HG03095 (cell line): ENCODE data around the gene ABCF2.
A peak's percentile ranks its signal among the peaks of the same experiment; 100 is the strongest.

Experiments used
- ATAC-seq: cut with Tn5 transposase; IDR thresholded peaks from one replicate; pipeline ENCODE4 v1.9.1; 2021; ENCODE audit warnings: moderate library complexity; ENCODE audit not compliant: unreplicated experiment

ABCF2 gene

DNA sequence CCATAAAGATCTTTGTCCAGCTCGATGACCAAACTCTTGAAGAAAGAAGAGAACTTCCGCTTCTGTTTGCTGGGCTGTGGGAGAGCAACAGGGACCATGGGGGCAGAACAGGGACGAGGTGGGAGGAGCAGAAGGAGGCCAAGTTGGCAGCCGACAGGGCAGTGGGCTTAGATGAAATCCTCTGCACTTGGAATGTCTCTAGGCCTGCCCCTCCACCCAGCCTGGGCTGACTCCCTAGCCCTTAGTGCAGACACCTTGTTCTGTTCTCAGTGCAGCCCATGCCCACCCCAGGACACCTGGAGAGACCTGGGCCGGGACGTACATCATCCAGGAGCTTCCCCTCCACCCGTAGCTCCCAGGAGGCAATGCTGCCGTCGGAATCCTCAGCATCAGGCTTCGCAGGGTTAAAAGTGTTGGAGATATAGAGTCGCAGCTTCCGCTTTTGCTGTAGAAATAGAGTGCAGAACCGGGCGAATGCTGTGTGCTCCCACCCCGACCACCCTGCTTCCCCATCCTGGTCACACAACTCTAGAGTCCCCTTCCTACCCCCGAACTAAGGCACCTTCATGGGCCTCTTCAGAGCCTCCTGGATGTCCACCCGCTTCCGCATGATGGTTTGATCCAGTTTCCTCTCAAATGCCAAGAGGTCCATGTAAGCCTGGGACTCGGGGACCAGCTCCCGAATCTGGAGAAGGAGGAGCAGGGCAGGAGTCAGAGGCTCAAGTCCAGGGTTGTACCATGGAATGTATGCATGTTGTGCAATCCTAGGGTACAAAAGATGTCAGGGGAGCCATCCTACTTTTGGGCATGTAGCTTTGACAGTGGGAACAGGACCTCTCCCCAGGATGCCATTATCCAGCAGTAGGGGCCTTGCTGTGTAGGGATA lies 15.4 kb upstream of the ABCF2 start:
- ATAC-seq = no peak

DNA sequence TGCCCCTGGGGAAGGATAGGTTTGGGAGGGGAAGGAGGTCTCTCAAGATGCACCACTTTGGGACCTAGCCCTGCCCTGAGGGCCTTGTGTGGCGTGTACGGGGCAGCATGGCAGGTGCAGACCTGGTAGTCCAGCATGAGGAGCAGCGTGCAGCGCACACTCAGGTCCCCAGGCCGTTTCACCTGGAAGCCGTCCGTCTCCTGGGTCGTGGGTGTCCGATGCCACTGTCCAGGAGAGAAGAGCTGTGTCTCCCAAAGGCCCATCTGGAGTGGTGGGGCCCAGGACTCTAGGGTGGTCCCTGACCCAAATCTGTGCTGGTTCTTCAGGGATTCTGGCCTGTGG lies 14.7 kb upstream of the ABCF2 start:
- ATAC-seq = no peak

DNA sequence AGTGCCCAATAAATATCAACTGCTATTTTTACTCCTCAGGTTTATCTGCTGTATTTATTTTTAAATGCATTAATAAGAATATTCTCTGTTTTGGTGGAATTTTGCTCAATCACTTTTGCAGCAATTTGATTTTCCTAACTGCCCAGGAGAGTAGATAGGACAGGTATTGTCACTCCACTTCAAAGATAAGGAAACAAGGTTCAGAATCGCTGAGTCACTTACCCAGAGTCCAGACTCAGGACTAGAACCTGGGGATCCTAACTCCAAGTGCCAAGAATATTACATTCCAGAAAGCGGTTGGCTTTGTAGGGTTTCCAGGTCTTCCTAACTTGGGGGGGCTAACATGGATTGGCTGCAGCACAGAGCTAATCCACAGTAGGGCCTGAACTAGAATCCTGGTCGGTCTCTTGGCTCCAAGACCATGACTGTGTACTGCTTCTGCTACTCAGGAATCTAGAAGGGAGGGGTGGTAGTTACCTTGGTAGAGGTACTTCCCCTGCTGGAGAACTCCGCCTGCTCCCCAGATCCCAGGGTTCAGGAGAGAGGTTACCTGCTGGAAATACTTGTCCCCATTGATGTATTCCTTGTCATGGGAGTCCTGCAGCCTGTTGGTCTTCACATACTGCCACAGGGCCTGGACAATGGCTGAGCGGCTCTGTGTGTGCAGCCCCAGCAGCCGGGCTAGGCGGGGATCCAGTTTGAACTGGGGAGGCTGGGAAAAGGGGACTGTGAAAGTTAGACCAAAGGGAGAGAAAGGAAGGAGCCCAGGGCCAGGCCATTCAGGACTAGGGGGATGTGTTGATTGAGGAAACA lies 14.1 kb upstream of the ABCF2 start:
- no peak for ATAC-seq

DNA sequence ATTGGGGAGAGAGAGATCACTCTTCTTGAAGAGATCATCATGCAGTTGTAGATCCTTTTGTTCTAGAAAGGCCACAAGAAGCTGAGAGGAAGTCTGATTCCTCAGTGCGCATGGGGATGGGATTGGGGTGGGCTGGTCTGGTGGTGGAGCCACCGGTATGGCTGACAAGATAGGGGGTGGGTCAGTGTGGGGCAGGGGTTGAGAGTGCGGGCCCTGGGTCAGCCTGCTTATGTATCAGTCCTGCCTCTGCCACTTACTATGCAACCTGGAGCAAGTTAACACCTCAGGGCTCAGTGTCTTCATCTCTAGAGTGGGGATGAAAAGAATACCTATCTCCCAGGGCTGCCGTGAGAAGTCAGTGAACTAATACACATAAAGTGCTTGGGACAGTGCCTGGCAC lies 13.5 kb upstream of the ABCF2 start:
- no peak for ATAC-seq

DNA sequence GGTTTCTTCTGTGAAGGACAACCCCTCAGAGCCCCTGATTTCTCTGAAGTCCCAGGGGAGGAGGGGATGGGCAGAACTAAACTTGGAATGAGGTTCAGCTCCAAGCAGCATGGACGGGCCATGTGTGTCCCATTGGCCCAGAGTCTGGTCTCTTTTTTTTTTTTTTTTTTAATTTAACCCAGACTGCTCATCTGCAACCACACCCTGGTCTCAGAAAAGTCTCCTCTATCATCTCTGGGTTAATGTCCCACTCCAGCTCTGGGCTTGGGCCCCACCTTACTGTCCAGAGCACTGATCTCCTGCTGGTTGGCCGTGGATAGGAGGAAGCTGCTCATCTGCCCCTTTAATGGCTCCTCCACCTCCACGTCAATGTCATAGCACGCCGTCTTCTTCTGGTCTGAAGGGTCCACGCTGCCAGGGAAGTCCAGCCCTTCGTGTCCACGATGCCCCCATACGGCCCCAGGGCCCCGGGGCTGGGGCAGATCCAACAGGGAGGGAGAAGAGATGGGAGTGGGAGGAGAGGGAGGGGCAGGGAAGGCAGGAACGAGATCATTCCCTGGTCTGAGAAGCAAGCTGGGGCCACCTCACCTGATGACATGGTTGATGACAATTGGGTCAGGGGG lies 12.9 kb upstream of the ABCF2 start:
- no peak for ATAC-seq

DNA sequence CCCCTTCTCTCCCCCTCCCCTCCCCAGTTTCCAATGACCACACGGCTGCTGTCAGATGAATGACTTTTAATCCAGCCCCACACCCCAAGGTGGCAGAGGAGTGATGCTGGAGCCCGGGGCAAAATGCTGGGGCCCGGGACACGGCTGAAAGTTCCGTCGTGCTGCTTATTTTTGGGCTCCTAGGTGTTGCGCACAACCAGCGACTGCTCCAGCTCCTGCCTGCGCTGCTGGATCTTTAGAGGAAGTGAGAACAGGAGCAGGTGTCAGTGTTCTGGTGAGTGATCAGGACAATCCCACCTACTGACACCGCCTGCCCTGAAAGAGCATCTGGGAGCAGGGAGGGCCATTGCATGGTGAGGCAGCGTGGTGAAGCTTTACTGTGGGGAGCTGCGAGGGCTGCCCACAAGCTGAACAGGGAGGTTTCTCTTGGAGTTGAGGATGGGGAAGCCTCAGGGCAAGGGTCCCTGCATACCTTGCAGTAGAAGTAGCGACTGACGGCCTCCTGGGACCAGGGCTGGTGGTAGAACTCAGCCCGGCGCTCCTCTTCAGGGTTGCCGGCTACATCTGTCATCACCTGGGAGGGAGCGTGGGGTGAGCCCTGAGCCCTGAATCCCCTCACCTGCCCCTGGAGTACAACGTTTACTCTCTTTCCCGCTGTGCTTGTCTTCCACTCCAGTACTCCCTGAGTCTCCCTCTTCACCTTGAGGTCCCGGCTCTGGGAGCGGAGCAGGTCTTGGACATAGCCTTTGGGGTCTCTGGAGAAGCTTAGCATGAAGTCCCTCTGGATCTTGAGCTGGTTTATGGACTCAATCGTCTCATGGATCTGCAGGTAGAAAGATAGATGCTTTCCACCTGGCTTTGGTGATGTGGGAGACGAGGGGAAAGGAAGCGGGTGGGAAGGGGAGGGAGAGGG lies 12.2 kb upstream of the ABCF2 start:
- no peak for ATAC-seq

DNA sequence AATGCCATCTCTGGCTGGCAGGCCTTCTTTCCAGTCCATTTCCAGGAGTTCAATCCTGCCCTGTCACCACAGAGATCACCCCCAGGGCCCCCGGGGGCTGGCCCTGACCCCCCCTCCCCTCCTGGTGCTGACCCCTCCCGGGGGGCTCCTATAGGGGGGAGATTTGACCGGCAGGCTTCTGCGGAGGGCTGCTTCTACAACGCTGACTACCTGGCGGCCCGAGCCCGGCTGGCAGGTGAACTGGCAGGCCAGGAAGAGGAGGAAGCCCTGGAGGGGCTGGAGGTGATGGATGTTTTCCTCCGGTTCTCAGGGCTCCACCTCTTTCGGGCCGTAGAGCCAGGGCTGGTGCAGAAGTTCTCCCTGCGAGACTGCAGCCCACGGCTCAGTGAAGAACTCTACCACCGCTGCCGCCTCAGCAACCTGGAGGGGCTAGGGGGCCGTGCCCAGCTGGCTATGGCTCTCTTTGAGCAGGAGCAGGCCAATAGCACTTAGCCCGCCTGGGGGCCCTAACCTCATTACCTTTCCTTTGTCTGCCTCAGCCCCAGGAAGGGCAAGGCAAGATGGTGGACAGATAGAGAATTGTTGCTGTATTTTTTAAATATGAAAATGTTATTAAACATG lies 11.3 kb upstream of the ABCF2 start:
- ATAC-seq = no peak

DNA sequence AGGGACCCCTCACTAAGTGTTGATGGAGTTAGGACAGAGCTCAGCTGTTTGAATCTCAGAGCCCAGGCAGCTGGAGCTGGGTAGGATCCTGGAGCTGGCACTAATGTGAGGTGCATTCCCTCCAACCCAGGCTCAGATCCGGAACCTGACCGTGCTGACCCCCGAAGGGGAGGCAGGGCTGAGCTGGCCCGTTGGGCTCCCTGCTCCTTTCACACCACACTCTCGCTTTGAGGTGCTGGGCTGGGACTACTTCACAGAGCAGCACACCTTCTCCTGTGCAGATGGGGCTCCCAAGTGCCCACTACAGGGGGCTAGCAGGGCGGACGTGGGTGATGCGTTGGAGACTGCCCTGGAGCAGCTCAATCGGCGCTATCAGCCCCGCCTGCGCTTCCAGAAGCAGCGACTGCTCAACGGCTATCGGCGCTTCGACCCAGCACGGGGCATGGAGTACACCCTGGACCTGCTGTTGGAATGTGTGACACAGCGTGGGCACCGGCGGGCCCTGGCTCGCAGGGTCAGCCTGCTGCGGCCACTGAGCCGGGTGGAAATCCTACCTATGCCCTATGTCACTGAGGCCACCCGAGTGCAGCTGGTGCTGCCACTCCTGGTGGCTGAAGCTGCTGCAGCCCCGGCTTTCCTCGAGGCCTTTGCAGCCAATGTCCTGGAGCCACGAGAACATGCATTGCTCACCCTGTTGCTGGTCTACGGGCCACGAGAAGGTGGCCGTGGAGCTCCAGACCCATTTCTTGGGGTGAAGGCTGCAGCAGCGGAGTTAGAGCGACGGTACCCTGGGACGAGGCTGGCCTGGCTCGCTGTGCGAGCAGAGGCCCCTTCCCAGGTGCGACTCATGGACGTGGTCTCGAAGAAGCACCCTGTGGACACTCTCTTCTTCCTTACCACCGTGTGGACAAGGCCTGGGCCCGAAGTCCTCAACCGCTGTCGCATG lies 10.5 kb upstream of the ABCF2 start:
- ATAC-seq = no peak

DNA sequence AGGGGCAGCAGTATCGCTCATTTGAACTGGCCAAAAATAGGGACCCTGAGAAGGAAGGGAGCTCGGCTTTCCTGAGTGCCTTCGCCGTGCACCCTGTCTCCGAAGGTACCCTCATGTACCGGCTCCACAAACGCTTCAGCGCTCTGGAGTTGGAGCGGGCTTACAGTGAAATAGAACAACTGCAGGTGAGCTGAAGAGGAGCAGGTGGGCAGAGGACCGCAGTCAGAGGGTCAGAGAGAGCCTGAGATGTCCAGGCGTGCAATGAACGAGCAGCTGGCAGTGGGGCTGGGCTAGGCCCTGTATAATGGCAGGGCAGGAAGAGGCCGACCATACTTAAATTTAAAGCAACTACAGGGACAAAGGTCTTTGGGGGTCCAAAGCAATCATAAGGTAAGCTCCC lies 9.4 kb upstream of the ABCF2 start:
- ATAC-seq = no peak

DNA sequence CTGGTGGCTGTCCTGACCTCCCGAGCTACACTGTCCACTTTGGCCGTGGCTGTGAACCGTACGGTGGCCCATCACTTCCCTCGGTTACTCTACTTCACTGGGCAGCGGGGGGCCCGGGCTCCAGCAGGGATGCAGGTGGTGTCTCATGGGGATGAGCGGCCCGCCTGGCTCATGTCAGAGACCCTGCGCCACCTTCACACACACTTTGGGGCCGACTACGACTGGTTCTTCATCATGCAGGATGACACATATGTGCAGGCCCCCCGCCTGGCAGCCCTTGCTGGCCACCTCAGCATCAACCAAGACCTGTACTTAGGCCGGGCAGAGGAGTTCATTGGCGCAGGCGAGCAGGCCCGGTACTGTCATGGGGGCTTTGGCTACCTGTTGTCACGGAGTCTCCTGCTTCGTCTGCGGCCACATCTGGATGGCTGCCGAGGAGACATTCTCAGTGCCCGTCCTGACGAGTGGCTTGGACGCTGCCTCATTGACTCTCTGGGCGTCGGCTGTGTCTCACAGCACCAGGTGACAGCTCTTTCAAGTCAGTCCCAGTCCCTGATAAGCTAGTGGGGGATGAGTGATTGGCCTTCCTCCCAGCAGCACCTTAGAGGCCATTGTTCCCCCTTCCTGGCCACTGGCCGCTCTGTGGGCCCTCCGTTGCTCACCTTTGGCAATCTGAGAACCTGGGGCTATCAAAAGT lies 8.2 kb upstream of the ABCF2 start:
- ATAC-seq = no peak

DNA sequence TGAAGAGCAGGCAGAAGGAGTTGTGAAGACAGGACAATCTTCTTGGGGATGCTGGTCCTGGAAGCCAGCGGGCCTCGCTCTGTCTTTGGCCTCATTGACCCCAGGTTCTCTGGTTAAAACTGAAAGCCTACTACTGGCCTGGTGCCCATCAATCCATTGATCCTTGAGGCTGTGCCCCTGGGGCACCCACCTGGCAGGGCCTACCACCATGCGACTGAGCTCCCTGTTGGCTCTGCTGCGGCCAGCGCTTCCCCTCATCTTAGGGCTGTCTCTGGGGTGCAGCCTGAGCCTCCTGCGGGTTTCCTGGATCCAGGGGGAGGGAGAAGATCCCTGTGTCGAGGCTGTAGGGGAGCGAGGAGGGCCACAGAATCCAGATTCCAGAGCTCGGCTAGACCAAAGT lies 6.8 kb upstream of the ABCF2 start:
- no peak for ATAC-seq

DNA sequence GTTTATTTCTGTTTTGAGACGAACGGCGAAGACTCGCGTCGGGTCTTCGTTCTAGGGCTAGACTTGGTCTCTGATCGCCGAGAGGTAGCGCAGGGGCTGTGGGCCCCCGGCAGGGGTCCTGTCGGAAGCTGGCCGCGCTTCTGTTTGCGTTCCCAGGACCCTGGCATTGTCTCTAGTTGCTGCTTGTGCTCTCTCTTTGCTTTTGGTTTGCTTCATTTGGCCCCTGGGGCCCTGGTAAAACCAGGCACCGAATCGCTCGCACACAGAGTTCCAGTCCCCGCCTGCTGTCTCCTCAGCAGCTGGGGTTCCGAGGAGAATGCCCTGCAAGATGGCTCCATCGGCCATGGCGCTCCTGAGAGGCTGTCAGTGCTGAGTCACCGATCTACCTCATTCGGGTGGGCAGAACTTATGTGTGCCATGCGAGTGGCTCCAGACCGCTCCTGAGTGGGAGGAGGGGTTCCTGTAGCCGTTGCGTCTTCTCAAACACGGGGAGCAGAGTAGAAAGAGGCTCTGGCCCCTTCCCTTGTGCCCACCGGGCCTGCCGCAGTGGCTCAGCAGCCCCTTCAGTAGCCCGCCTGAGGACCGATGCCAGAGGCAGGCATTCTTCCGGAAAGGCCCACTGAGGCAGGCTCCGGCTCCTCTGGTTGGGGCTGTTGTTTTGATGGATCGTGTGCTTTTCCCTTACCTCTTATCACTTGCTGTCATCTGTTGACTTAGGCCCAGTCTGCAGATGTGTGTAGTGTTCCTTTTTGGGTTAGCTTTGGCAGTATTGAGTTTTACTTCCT lies 6.1 kb upstream of the ABCF2 start:
- no peak for ATAC-seq

DNA sequence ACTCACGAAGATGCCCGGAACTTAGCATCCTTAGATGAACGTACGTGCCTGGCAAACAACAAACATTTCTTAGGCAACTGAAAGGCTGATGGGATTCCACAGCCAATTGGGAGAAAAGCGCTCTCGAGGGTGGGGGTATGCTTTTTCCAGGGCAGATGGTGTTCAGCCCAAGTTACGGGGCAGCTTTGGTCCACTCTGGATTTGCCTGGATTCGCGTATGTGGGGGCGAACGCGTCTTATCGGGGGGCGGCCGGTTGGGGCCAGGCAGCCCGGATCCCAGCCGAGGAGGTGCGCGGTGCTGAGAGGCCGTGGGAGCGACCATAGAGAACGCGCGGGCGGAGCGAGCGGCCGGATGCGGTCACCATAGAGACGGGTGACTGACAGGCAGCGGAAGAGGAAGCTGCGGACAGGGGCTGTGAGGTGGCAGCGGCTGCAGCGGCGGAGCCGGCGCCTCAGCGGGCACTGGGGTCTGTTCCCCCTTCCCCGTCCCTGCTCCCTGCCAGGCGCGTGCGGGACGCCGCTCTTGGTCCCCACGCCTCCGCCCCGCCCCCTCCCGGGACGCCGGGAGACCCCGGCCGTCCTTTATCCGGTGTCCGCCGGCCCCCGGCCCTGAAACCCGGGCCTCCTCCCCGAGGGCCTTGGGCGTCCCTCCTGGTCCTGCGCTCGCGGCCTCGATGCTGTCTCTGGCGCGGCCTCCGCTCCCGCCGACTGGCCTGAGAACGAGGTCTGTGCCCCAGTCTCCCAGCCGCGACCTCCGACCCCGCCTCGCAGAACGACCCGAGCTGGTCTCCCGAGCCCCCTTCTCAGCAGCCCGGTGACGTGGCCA lies 5.3 kb upstream of the ABCF2 start, which contains the start of gene CHPF2:
CHPF2 (plus strand) TSS at position 393 of the 826 bp plus-strand sequence. CDS start 1,529 bp downstream, outside the sequence.
- peak; percentile 98 for ATAC-seq

DNA sequence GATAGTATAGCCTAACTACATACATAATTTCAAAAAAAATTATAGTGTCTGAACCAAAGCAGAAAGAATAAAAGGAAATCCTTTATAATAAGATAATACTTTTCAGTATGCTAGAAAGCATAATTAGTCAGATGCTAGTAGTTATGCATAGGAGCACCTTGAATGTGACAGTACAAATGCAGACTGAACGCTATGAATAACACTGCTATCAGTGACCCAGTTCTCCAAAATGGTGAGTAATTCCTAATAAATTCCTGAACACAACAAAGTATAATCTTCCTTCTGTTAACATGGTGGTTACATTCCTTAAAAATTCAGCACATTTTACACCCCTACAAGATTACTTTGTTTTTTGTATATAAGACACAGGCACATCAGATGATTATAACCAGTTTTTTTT lies 4.1 kb upstream of the ABCF2 start:
- ATAC-seq = no peak

DNA sequence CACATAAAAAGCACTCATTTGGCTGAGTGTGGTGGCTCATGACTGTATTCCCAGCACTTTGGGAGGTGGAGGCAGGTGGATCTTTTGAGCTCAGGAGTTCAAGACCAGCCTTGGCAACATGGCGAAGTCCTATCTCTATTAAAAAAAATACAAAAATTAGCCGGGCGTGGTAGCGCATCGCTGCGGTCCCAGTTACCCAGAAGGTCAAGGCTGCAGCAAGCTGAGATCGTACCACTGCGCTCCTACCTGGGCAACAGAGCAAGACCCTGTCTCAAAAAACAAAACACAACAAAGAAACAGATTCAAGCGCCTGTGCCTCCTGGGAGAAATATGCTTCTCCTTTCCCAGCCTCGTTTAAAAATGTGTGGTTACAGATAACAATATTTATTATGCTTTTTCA lies 2.2 kb upstream of the ABCF2 start:
- no peak for ATAC-seq

DNA sequence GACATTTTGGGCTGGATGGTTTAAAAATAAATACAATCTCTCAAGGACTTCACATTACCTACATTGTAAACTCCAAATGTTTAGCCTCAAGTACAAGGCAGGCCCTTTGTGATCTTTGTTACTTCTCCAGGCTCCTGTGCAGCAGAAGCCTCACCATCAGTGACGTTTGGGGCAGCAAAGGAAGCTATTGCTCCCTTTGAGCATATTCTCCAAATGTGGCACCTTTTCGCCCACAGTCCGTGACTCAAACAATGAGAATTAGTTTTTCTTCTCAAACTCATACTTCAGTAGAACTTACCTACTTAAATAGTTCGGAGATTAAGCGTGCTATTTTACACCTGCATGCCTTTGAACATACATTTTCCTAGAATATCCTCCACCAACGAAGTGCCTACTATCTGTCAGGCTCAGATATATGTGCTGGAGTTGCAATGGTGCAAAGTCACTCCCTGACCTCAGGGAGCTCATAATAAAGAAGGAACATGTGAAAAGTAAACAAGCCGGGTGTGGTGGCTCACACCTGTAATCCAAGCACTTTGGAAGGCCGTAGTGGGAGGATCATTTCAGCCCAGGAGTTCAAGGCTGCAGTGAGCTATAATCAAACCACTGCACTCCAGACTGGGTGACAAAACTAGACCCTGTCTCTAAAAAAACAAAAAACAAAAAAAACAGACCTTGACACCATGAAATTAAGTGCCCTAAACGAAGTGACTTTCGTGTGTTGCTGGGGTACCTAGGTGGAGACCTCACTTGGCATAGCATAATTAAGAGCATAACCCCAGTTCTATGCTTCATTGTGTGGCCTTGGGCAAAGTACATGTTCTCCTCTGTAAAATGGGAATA lies 1.2 kb upstream of the ABCF2 start:
- ATAC-seq = no peak
